Right lobe of liver (tissue), 4 donors: ENCODE measurements around the gene ARL8B.

ENCODE experiments used
- POLR2A ChIP-seq: fragments of 450-650 bp; IDR thresholded peaks from one replicate; pipeline ENCODE4 v1.6.1; 2017; ENCODE audit warnings: antibody characterized with exemption, mild to moderate bottlenecking
- TF ChIP-seq, protein P1 (sequence below), 4 donors: fragments of 200-600 bp in 3 of 4; fragments of 450-650 bp in 1 of 4; IDR thresholded peaks; one replicate each; pipeline versions ENCODE4 v1.5.1 to v1.8.0; 2016 to 2022; ENCODE audit warnings: antibody characterized with exemption in 4 of 4, mild to moderate bottlenecking in 2 of 4
- donor health status: DM: no; HTN: no; CAD: no.
- donor health status: DM: no; HTN: no; CAD: no.
- donor health status: DM: no; HTN: yes; CAD: no.

GRCh38 chr3:5128849-5129248, 6.8 kb downstream of the ARL8B start:
- TF ChIP-seq, protein P1, sequence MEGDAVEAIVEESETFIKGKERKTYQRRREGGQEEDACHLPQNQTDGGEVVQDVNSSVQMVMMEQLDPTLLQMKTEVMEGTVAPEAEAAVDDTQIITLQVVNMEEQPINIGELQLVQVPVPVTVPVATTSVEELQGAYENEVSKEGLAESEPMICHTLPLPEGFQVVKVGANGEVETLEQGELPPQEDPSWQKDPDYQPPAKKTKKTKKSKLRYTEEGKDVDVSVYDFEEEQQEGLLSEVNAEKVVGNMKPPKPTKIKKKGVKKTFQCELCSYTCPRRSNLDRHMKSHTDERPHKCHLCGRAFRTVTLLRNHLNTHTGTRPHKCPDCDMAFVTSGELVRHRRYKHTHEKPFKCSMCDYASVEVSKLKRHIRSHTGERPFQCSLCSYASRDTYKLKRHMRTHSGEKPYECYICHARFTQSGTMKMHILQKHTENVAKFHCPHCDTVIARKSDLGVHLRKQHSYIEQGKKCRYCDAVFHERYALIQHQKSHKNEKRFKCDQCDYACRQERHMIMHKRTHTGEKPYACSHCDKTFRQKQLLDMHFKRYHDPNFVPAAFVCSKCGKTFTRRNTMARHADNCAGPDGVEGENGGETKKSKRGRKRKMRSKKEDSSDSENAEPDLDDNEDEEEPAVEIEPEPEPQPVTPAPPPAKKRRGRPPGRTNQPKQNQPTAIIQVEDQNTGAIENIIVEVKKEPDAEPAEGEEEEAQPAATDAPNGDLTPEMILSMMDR (IDR thresholded peaks at IDR 0.05): no peak
- no peak for TF ChIP-seq POLR2A
